Stomach (tissue), 4 donors: ENCODE results near the gene XG.

Experiments
- CTCF ChIP-seq, 7 experiments: fragments of 450-650 bp in 4 of 7; fragments of 200-600 bp in 3 of 7; sonication (generic) in 3 of 7; IDR thresholded peaks; one replicate each; pipeline ENCODE4 v1.5.1; 2016 to 2019; ENCODE audit warnings: antibody characterized with exemption in 7 of 7, control low read depth in 2 of 7, mild to moderate bottlenecking in 1 of 7
- POLR2A ChIP-seq, 4 donors: fragments of 450-650 bp; IDR thresholded peaks; one replicate each; pipeline ENCODE4 v1.6.1; 2016; ENCODE audit warnings: antibody characterized with exemption in 4 of 4, control low read depth in 2 of 4, mild to moderate bottlenecking in 1 of 4, moderate library complexity in 1 of 4

GRCh38 chrX:2782778-2783177 lies 30.9 kb downstream of the XG start:
- TF ChIP-seq CTCF (IDR thresholded peaks at IDR 0.05) (no peak), POLR2A (IDR thresholded peaks at IDR 0.05) (no peak)
